ENCODE results near the gene SH3BGRL3.
"Not testable (repeated sequence)": the region's sequence is repeated elsewhere in the genome, so short reads cannot be mapped to it uniquely, and the experiment has no call there.

SH3BGRL3 gene

GRCh38 chr1:26279456-26280332 lies at the start of gene SH3BGRL3:
Gene SH3BGRL3 (plus strand): TSS chr1:26280086. CDS start chr1:26280156, 70 bp downstream.
- DNase-seq, result peak; percentile 77 to 84

GRCh38 chr1:26230682-26231081 lies 49.2 kb upstream of the SH3BGRL3 start:
- not testable (repeated sequence) for DNase-seq

DNA sequence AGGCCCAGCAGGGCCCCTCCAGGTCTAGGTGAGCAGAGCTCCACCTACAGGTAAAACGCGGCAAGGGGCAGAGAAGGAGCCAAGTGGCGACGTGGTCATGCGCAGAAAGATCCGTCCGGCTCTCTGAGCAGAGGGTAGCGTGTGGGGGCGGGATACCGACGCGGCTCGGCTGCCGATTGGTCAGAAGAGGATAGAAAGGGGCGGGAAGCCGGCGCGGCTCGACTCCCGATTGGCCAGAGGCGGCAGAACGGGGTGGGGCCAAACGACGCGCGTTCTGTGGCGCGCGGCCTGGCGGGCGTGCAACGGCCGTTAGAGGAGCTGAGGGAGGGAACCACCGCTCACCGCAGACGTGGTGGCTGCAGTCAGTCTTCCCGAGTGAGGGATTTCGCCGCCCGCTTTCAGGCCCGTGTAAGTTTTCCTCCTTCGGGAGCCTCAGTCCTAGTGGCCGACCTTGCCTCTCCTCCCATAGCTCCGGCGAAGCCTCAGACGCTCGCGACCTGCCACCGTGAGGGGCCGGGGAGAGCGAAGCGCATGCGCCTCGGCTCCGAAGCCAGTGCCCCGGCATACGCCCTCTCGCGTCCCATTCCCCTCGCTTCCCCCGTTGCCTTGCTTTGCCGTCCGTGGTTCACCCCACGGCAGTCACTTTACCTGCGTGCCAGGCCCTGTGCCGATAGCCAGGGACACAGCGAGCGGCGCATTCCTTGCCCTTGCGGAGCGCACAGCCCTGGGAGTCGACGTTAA lies 45.8 kb upstream of the SH3BGRL3 start, which contains the start of gene CEP85:
Gene CEP85 (plus strand): TSS at position 298 of the 741 bp plus-strand sequence. CDS start 5,584 bp downstream, outside the sequence.
- peak; percentile 98 to 99 for DNase-seq

GRCh38 chr1:26234644-26235370 lies 45.1 kb upstream of the SH3BGRL3 start:
- DNase-seq, result peak in 1 of 2 donors; percentile 25

GRCh38 chr1:26237230-26237966 lies 42.5 kb upstream of the SH3BGRL3 start:
- DNase-seq, result no peak

- no peak for DNase-seq
Observed at GRCh38 chr1:26239936-26240335, 40.0 kb upstream of the SH3BGRL3 start.

DNA sequence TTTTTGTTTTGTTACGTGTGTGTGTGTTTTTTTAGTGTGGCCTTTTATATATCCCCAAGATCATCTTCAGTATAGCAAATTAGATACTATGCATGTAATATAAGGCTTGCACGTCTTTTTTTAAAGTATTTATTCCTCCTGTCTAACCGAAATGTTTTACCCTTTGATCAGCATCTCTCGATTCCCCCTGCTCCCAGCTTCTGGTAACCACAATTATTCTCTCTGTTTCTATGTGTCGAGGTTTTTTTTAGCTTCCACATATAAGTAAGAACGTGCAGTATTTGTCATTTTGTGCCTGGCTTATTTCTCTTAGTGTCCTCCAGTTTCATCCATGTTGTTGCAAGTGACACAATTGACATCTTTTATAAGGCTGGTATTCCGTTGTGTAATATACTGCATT lies 27.2 kb upstream of the SH3BGRL3 start:
- no peak for DNase-seq

- DNase-seq, result no peak
Observed at GRCh38 chr1:26254404-26254803, 25.5 kb upstream of the SH3BGRL3 start.

DNA sequence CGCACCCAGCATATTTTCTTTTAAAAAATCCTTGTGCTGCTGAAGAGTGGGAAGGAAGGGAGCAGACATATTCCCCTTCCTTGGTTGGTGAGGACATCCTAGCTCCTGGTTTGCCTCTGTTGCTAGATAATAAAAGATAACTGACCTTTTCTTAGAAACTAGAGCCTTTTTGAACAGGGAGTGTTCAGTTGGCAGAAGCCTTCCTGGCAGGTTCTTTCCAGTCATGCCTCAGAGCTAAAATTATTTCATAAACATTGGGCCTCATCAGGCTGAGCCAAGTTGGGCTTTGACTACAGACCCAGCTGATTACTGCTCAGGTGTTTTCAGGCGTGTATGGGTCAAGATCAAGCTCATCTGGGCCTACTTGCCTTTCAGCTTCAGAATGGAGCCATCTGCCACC lies 22.7 kb upstream of the SH3BGRL3 start:
- no peak for DNase-seq

- DNase-seq, result no peak
Observed at GRCh38 chr1:26259005-26259404, 20.9 kb upstream of the SH3BGRL3 start.

- DNase-seq, result no peak
Observed at GRCh38 chr1:26259578-26259977, 20.3 kb upstream of the SH3BGRL3 start.

DNA sequence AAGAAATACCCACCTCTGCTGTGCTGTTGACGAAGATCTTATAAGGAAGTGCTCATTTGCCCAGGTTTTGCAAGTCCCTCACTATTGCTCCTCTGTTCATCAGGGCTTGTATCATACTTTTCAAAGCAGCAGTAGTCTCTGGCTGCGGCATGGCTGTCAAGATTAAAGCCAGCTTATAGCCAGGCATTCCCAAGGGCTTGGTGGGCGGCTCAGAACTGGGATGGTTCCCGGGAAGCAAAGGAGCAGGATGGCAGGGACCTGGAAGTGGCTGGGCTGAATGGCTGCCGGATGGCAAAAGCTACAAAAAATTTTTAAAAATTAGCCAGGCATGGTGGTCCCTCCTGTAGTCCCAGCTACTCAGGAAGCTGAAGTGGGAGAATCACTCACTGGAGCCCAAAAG lies 16.7 kb upstream of the SH3BGRL3 start:
- no peak for DNase-seq

DNA sequence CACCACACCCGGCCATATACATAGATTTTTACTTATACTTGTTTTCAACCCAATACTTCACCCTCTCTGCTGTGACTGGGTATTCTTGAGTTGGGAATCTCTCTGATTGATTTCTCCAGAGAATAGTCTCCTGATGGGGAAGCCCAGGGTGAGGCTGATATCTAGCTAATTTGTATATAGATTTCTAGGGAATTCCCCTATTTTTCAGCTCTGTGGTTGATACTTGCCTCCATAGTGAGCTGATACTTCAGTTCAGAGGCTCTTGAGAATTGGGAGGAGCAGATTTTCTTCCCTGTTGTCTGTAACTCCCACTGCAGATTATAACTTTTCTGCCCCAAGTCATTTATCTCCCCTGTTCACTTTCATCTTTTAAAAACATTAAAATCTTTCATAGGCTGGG lies 14.5 kb upstream of the SH3BGRL3 start:
- no peak for DNase-seq

GRCh38 chr1:26268290-26269197 lies 11.3 kb upstream of the SH3BGRL3 start:
- no peak for DNase-seq

DNA sequence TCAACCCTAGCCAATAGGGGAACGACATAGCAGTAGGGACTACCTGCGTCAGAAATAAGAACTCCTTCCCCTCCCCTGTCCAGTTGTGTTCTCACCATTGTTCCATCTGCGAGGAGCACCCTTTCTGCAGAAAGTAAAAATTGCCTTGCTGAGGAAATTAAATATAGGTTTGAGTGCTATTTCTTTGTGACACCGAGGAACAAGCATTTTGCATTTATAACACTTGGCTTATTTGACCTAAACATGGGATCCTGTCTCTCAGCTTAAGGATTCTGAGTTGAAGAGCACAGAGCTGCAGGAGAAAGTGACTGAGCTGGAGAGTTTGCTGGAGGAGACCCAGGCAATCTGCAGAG lies 10.7 kb upstream of the SH3BGRL3 start:
- no peak for DNase-seq

DNA sequence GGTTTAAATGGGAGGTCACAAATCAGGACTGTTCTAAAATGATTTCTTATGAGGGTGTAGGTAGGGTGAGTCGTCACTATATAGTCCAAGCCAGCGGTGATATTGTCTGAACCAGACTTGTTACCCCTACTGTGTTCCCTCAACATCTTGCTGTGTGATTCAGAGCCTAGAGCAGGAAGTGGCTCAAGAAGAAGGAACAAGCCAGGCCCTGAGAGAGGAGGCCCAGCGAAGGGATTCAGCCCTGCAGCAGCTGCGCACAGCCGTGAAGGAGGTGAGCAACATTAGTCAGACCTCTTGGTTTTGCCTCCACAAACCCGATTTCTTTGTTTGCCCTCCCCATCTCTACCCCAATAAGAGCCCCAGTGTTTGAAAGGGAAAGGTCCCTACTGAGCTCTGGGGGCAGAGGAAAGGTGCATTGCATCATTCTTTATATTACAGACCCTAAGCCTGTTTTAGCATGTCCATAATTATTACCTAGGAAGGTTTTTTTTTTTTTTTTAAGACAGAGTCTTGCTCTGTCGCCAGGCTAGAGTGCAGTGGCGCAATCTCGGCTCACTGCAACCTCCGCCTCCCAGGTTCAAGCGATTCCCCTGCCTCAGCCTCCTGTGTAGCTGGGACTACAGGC lies 5.0 kb upstream of the SH3BGRL3 start:
- no peak for DNase-seq

DNA sequence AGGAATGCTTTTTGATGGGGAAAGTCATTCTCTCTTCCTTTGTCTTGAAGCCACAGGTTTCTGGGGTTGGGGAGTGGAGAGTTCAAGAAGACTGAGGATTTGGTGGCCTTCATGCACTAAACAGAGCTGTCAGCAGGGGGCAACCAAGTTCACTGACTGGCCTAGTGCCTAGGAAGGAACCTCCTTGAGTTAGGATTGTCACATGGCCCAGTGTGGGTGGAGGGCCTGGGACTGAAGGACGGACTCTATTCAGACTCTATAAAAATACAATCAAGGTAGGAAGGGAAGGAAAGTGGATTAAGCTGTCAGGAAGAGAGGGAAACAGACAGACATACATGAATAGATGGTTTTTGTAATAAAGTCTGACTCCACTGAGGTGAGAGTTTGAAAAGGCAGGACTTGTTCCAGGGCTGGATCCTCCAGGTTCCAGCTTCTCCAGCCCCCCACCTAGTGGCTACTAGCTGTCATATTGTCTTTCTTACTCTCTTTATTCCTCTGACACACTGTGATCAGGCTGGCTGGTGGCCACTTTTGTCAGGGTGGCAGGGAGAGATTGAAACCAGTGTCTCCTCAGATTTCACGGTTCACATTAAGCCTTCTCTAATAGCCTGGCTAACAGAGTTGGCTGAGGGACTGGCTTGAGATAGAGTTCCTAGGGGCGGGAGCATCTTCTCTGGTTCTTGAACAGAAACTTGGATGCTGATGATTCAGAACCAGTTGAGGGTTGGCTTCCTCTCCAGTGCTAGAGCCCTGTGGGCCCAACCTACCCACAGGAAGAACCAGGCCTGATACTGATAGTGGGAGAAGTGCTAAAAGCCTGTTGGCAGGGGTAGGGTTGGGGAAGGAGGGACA lies 4.1 kb upstream of the SH3BGRL3 start:
- peak; percentile 79 to 88 for DNase-seq

- DNase-seq, result no peak
Observed at GRCh38 chr1:26276432-26276838, 3.5 kb upstream of the SH3BGRL3 start.

DNA sequence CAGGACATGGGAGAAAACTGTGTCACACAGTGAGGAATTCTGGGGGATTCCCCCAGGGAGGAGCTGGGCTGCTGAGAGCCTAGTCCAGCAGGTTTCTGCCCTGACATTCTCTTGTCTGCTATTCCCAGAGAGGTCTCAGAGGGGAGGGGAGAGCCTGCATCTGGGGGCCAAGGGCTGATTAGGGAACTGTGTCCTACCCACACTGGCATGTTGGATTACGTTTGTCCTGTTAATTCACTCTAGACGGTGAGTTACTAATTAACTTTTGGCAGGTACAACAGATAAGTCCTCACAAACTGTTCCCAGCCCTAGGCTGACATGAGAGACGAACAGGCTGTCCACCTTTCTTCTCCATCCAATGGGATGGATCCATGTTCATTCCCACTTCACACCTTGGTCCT lies 2.6 kb upstream of the SH3BGRL3 start:
- no peak for DNase-seq

DNA sequence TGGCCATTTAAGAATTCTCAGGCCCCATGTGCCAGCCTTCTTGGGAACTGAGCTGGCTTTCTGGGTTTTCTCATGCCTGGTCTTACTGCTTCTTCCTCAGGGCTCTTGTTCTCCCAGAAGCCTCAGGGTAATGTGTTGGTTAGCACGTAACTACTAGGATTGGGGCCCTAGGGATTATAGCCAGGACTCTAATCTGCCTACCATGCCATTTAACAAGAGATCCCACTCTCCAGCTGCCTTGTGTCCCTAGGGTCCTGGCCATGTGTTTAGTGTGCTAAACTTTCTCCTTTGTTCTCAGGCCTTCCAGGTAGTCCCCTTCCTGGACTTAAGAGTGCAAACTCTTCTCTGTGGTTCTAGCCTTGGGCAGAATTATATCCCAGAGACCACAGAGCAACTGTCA lies 2.2 kb upstream of the SH3BGRL3 start:
- DNase-seq, result no peak

All from activated CD4-positive, alpha-beta T cell treated with anti-CD3 and anti-CD28 coated beads for 4 hours (primary cell).